ENCODE data around the gene TMEM86A. TPM values are rescaled to one million over a fixed set of nuclear protein-coding genes. Genes with fewer than 3 reads are reported as not detected.
A peak's percentile ranks its signal among the peaks of the same experiment; 100 is the strongest.

The TMEM86A gene, protein sequence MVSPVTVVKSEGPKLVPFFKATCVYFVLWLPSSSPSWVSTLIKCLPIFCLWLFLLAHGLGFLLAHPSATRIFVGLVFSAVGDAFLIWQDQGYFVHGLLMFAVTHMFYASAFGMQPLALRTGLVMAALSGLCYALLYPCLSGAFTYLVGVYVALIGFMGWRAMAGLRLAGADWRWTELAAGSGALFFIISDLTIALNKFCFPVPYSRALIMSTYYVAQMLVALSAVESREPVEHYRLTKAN
- 0.86 TPM for polyA plus RNA-seq (2013, experiment 1 of 2)
- 1.2 TPM for polyA plus RNA-seq (2013, experiment 2 of 2)

DNA sequence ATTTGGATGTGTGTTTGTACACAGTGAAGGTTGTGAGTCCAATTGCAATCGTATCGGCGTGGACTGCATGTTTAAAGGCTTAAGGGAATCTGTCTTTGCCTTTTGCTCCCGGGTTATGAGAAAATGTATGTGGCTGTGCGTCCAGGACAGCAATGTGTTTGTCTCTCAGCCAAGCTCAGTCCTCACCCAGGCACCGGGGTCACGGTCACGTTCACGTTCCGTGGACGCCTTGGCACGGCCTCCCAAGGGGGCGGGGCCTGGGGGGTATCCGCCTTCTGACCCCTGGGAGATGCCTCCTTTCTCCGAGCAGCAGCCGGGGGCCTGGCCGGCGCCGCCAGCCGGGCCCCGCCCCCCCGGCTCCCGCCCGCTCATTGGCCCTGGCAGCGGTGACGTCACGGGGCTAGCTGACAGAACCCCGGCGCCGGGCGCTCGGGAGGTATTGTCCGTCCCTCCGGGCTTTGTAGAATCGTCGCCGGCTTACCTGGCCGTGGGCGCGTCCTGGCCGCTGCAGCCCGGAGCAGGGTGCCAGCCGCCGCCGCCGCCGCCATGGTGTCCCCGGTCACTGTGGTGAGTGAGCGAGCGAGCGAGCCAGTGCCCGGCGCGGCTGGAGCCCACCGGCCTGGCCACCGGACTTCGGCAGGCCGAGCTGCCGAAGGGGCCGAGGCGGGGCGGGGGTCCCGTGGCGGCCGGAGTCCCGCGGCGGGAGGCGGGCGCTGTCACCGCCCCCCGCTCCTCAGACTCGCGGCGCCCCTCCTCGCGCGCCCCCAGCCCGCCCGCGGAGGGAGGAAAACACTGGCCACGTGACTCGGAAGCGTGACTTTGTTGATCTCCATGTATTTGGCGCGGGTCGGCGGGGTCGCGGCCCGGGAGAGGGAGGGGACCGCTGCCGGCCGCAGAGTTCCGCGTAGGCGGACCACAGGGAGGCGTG is at the start of gene TMEM86A:
Gene TMEM86A, plus strand, starts transcription at position 439 of the 928 bp plus-strand sequence. Its CDS starts 108 bp downstream, at position 547.
- no peak within 1 kb of the TSS for H3K4ac ChIP-seq (ENCODE audit: low read depth in 1 of 2, low read length in 2 of 2)
- H3K9ac ChIP-seq (ENCODE audit: low read length), result peak within 1 kb of the TSS; percentile 62
- WGBS, result 3% methylated on average over 72 of the region's 98 CpGs
- no peak within 1 kb of the TSS for H2BK15ac ChIP-seq (ENCODE audit: low read depth, poor library complexity, severe bottlenecking)
- peak within 1 kb of the TSS; percentile 90 for H3K4me2 ChIP-seq (ENCODE audit: low read length, poor library complexity, severe bottlenecking)
- peak within 1 kb of the TSS; percentile 94 for H2AFZ ChIP-seq (ENCODE audit: low read depth, low read length)
- H3K23ac ChIP-seq (ENCODE audit: low read length in 2 of 2), result no peak within 1 kb of the TSS
- peaks cover 0 to 14% of the 10 kb centered on the region in 2 experiments for H3K36me3 ChIP-seq (ENCODE audit: control insufficient read depth in 1 of 2, insufficient read depth in 2 of 2, low read depth in 1 of 2, low read length in 2 of 2)
- DNase-seq, result peak; percentile 81
- H2BK5ac ChIP-seq (ENCODE audit: low read depth, low read length, poor library complexity, severe bottlenecking), result no peak within 1 kb of the TSS
- no peak within 1 kb of the TSS for H3K27ac ChIP-seq (ENCODE audit: low read length, poor library complexity, severe bottlenecking)
- no peaks in the 10 kb centered on the region for H3K9me3 ChIP-seq (ENCODE audit: control insufficient read depth, low read length)
- peak within 1 kb of the TSS in 1 of 2 experiments; percentile 59 for H2BK12ac ChIP-seq (ENCODE audit: low read length in 2 of 2)
- H4K91ac ChIP-seq (ENCODE audit: low read length), result peak within 1 kb of the TSS; percentile 48
- H3K4me3 ChIP-seq (ENCODE audit: insufficient read depth in 1 of 2, low read depth in 1 of 2, low read length in 2 of 2), result peak within 1 kb of the TSS; percentile 72 to 92
- no peak within 1 kb of the TSS for H2BK120ac ChIP-seq (ENCODE audit: low read depth, low read length)
- peak within 1 kb of the TSS; percentile 77 to 90 for H3K18ac ChIP-seq (ENCODE audit: low read depth in 1 of 2, low read length in 2 of 2)
- no peaks in the 10 kb centered on the region for H3K79me1 ChIP-seq (replicated peaks; ENCODE audit: low read length, poor library complexity, severe bottlenecking)
- H4K8ac ChIP-seq (ENCODE audit: low read length), result peak within 1 kb of the TSS; percentile 87
- H2AK5ac ChIP-seq (ENCODE audit: low read length, severe bottlenecking), result no peak within 1 kb of the TSS
- peaks cover 24% of the 10 kb centered on the region for H3K4me1 ChIP-seq (ENCODE audit: control insufficient read depth, insufficient read depth, low read depth, low read length)
- H3K14ac ChIP-seq (ENCODE audit: low read length in 2 of 2), result peak within 1 kb of the TSS in 1 of 2 experiments; percentile 44
- peaks cover 10 to 25% of the 10 kb centered on the region in 2 experiments for H3K27me3 ChIP-seq (ENCODE audit: control insufficient read depth in 1 of 2, insufficient read depth in 1 of 2, low read length in 2 of 2)

DNA sequence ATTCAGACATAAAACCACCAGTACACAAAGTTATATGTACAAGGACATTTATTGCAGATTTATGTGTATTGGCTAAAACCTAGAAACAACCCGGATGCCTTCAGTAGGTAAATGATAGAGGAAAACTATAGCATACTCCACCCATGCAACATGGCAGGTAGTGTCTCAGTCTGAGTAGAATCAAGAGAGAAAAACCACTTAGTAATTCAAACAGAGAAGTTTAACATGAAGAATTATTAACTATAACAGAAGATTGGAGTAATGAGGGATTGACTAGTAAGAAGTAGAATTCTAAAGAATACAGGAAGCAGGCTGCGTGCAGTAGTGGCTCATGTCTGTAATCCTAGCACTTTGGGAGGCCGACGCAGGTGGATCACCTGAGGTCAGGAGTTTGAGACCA is 48.2 kb upstream of the TMEM86A start:
- 87% methylated on average over 3 of the region's 4 CpGs for WGBS
- H4K8ac ChIP-seq (ENCODE audit: low read length), result no peak overlapping the region

DNA sequence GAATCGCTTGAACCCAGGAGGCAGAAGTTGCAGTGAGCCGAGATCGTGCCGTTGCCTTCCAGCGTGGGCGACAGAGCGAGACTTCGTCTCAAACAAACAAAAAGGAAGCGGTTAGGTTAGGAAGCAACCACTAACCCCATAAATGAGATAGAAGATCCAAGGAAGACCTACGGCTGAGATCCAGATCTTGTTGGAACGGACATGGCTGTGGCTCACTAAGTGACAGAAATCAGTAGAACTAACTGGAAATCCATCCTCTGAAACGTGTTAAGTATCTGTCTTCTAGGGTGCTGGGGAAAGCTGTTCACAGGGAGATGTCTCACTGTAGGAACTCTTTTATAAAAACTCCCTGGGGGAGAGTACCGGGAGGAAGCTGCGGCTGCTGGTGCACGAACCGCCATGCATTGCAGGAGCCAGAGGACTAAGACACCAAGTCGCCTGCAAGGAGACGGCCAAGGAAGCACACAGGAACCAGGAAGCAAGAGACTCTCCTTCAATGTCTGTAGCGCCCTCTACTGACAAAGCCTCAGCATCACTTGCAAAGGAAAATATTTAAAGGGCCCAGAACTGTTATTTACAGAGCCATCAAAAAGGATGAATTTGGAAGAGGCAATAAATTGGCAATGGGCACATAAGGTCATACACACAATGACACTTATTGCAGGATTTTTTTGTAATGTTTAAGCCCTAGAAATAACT is 47.6 kb upstream of the TMEM86A start:
- H2BK120ac ChIP-seq (ENCODE audit: low read depth, low read length), result no peak overlapping the region
- H3K9ac ChIP-seq (ENCODE audit: low read length), result no peak overlapping the region
- H2AFZ ChIP-seq (ENCODE audit: low read depth, low read length), result no peak overlapping the region
- no peak overlapping the region for H2BK15ac ChIP-seq (ENCODE audit: low read depth, poor library complexity, severe bottlenecking)
- no peak overlapping the region for H4K91ac ChIP-seq (ENCODE audit: low read length)
- H3K27ac ChIP-seq (ENCODE audit: low read length, poor library complexity, severe bottlenecking), result no peak overlapping the region
- no peak overlapping the region for H3K4me3 ChIP-seq (ENCODE audit: insufficient read depth in 1 of 2, low read depth in 1 of 2, low read length in 2 of 2)
- H3K4me2 ChIP-seq (ENCODE audit: low read length, poor library complexity, severe bottlenecking), result no peak overlapping the region
- H2BK5ac ChIP-seq (ENCODE audit: low read depth, low read length, poor library complexity, severe bottlenecking), result no peak overlapping the region
- no peaks in the 10 kb centered on the region for H3K27me3 ChIP-seq (ENCODE audit: control insufficient read depth in 1 of 2, insufficient read depth in 1 of 2, low read length in 2 of 2)
- no peaks in the 10 kb centered on the region for H3K79me1 ChIP-seq (replicated peaks; ENCODE audit: low read length, poor library complexity, severe bottlenecking)
- no peak overlapping the region for H3K4ac ChIP-seq (ENCODE audit: low read depth in 1 of 2, low read length in 2 of 2)
- no peaks in the 10 kb centered on the region for H3K36me3 ChIP-seq (ENCODE audit: control insufficient read depth in 1 of 2, insufficient read depth in 2 of 2, low read depth in 1 of 2, low read length in 2 of 2)
- H3K4me1 ChIP-seq (ENCODE audit: control insufficient read depth, insufficient read depth, low read depth, low read length), result peaks cover 2% of the 10 kb centered on the region
- no peak overlapping the region for H3K14ac ChIP-seq (ENCODE audit: low read length in 2 of 2)
- DNase-seq, result peak; percentile 62
- H4K8ac ChIP-seq (ENCODE audit: low read length), result no peak overlapping the region
- no peak overlapping the region for H3K23ac ChIP-seq (ENCODE audit: low read length in 2 of 2)
- no peaks in the 10 kb centered on the region for H3K9me3 ChIP-seq (ENCODE audit: control insufficient read depth, low read length)
- H2BK12ac ChIP-seq (ENCODE audit: low read length in 2 of 2), result no peak overlapping the region
- no peak overlapping the region for H2AK5ac ChIP-seq (ENCODE audit: low read length, severe bottlenecking)
- H3K18ac ChIP-seq (ENCODE audit: low read depth in 1 of 2, low read length in 2 of 2), result no peak overlapping the region
- WGBS, result 72% methylated on average over 19 of the region's 19 CpGs

More for the DNA sequence above, 48.2 kb upstream of the TMEM86A start:
- Histone ChIP-seq H3K27ac (ENCODE audit: low read length, poor library complexity, severe bottlenecking) (no peak overlapping the region), H3K14ac (ENCODE audit: low read length in 2 of 2) (no peak overlapping the region), H2AFZ (ENCODE audit: low read depth, low read length) (no peak overlapping the region), H3K4me3 (ENCODE audit: insufficient read depth in 1 of 2, low read depth in 1 of 2, low read length in 2 of 2) (no peak overlapping the region), H3K4me2 (ENCODE audit: low read length, poor library complexity, severe bottlenecking) (no peak overlapping the region), H3K36me3 (ENCODE audit: control insufficient read depth in 1 of 2, insufficient read depth in 2 of 2, low read depth in 1 of 2, low read length in 2 of 2) (no peaks in the 10 kb centered on the region), H3K9ac (ENCODE audit: low read length) (no peak overlapping the region), H2BK5ac (ENCODE audit: low read depth, low read length, poor library complexity, severe bottlenecking) (no peak overlapping the region), H3K27me3 (ENCODE audit: control insufficient read depth in 1 of 2, insufficient read depth in 1 of 2, low read length in 2 of 2) (peaks cover 0 to 2% of the 10 kb centered on the region in 2 experiments), H3K4me1 (ENCODE audit: control insufficient read depth, insufficient read depth, low read depth, low read length) (peaks cover 2% of the 10 kb centered on the region), H2BK120ac (ENCODE audit: low read depth, low read length) (no peak overlapping the region), H3K23ac (ENCODE audit: low read length in 2 of 2) (no peak overlapping the region), H3K18ac (ENCODE audit: low read depth in 1 of 2, low read length in 2 of 2) (no peak overlapping the region), H4K91ac (ENCODE audit: low read length) (no peak overlapping the region), H2BK15ac (ENCODE audit: low read depth, poor library complexity, severe bottlenecking) (no peak overlapping the region), H3K9me3 (ENCODE audit: control insufficient read depth, low read length) (no peaks in the 10 kb centered on the region), H2BK12ac (ENCODE audit: low read length in 2 of 2) (no peak overlapping the region), H2AK5ac (ENCODE audit: low read length, severe bottlenecking) (no peak overlapping the region), H3K4ac (ENCODE audit: low read depth in 1 of 2, low read length in 2 of 2) (no peak overlapping the region), H3K79me1 (replicated peaks; ENCODE audit: low read length, poor library complexity, severe bottlenecking) (no peaks in the 10 kb centered on the region)
- no peak for DNase-seq
